CD4-positive, alpha-beta memory T cell (primary cell): ENCODE measurements around the gene TSPAN14. TPM values are rescaled to one million over a fixed set of nuclear protein-coding genes. Genes with fewer than 3 reads are reported as not detected.
A peak's percentile ranks its signal among the peaks of the same experiment; 100 is the strongest.

Experiments
- CTCF ChIA-PET: fragments of 350-600 bp; sonication (Branson Sonifier 250); formaldehyde crosslinking; loops from one replicate; lab custom pipeline; 2021; ENCODE audit warnings: inconsistent platforms; ENCODE audit not compliant: partially characterized antibody; lab: Charles Lee
- POLR2A ChIA-PET: fragments of 350-600 bp; sonication (Branson Sonifier 250); formaldehyde crosslinking; loops from one replicate; lab custom pipeline; 2021; ENCODE audit not compliant: partially characterized antibody; lab: Charles Lee
- DNase-seq, 5 donors: peaks; one replicate each; pipeline versions ENCODE4 v3.0.0 to v3.0.0-alpha.2; 2020 to 2022; ENCODE audit warnings: mixed read lengths in 1 of 5
- H3K27ac ChIP-seq: one replicate; pipeline ENCODE4 v1.7.0; 2013; ENCODE audit warnings: low read depth, low read length
- H3K27me3 ChIP-seq: 2 replicates; pipeline ENCODE4 v1.7.0; 2013; ENCODE audit warnings: mild to moderate bottlenecking, low read length, moderate library complexity; ENCODE audit not compliant: insufficient read depth
- H3K36me3 ChIP-seq: 2 replicates; pipeline ENCODE4 v1.7.0; 2013; ENCODE audit warnings: mild to moderate bottlenecking, low read length, moderate library complexity; ENCODE audit not compliant: insufficient read depth
- H3K4me1 ChIP-seq: 2 replicates; pipeline ENCODE4 v1.7.0; 2013; ENCODE audit warnings: mild to moderate bottlenecking, low read length, moderate library complexity; ENCODE audit not compliant: insufficient read depth
- H3K4me3 ChIP-seq, 2 donors: one replicate each; pipeline ENCODE4 v1.7.0; 2013; ENCODE audit warnings: low read length in 2 of 2, mild to moderate bottlenecking in 1 of 2
- H3K9me3 ChIP-seq, 2 donors: one replicate each; pipeline ENCODE4 v1.7.0; 2013; ENCODE audit warnings: low read length in 2 of 2, control low read depth in 1 of 2; ENCODE audit not compliant: control insufficient read depth in 1 of 2
- H3K27ac Mint-ChIP-seq, 7 donors: one replicate each; pipeline ENCODE4 v1.8.0; 2020 to 2021; ENCODE audit warnings: mixed read lengths in 7 of 7, mild to moderate bottlenecking in 6 of 7, inconsistent platforms in 3 of 7, moderate library complexity in 3 of 7
- H3K27me3 Mint-ChIP-seq, 2 donors: one replicate each; pipeline ENCODE4 v1.8.0; 2020 to 2021; ENCODE audit warnings: mixed read lengths in 2 of 2
- H3K36me3 Mint-ChIP-seq, 2 donors: one replicate each; pipeline ENCODE4 v1.8.0; 2020 to 2021; ENCODE audit warnings: mixed read lengths in 2 of 2, inconsistent platforms in 1 of 2, mild to moderate bottlenecking in 1 of 2
- H3K4me1 Mint-ChIP-seq, 4 donors: one replicate each; pipeline ENCODE4 v1.8.0; 2020 to 2021; ENCODE audit warnings: mixed read lengths in 4 of 4, mild to moderate bottlenecking in 1 of 4
- H3K4me3 Mint-ChIP-seq, 8 donors: one replicate each; pipeline ENCODE4 v1.8.0; 2020 to 2021; ENCODE audit warnings: mixed read lengths in 8 of 8, mild to moderate bottlenecking in 7 of 8, moderate library complexity in 6 of 8, inconsistent platforms in 3 of 8
- H3K9me3 Mint-ChIP-seq, 8 donors: one replicate each; pipeline ENCODE4 v1.8.0; 2020 to 2021; ENCODE audit warnings: mixed read lengths in 8 of 8, mild to moderate bottlenecking in 5 of 8, inconsistent platforms in 3 of 8, moderate library complexity in 1 of 8
- intact Hi-C: fragments of 100-400 bp; cut with micrococcal nuclease; formaldehyde crosslinking; loops from one replicate; pipeline ENCODE4 v1.15.1; 2023
- polyA plus RNA-seq, 2 donors: library from polyadenylated mRNA; unstranded; fragments of 300-500 nt; fragmentation: Illumina TruSeq; gene quantifications; one replicate each; pipeline ENCODE4 v1.2.3, GENCODE V29; 2021
- total RNA-seq, 2 experiments: library from RNA; stranded (reverse); gene quantifications; one replicate each; pipeline ENCODE4 v1.2.3, GENCODE V29; 2021

TSPAN14 gene
- total and polyA plus RNA-seq, 4 experiments from 2014 or later, result 148 to 246 (median 152) TPM

GRCh38 chr10:80489371-80490112, 35.4 kb downstream of the TSPAN14 start:
- H3K9me3 ChIP-seq, result no peaks in the 10 kb centered on the region
- no peak overlapping the region for H3K4me3 ChIP-seq
- peaks cover 91 to 100% (median 96%) of the 10 kb centered on the region in 4 donors for H3K4me1 Mint-ChIP-seq
- H3K27ac ChIP-seq, result peak overlapping the region; percentile 74
- ChIA-PET POLR2A (interaction anchor here (7.6 to 14.7 kb wide), 2 partner anchors 11 to 25 kb away, joined by 202 to 906 read pairs; partner anchors contain the start of gene TSPAN14), CTCF (interaction anchor here (1.2 to 10.8 kb wide), 6 partner anchors 12 to 45 kb away, joined by 3 to 201 read pairs (median 22); no protein-coding TSS in a partner anchor)
- intact Hi-C loops, result no loop called here
- H3K27me3 Mint-ChIP-seq, result no peaks in the 10 kb centered on the region
- H3K27me3 ChIP-seq, result no peaks in the 10 kb centered on the region
- no peaks in the 10 kb centered on the region for H3K9me3 Mint-ChIP-seq
- peak overlapping the region; percentile 9 to 93 (median 72) for H3K4me3 Mint-ChIP-seq
- peak overlapping the region; percentile 58 to 97 (median 94) for H3K27ac Mint-ChIP-seq
- H3K36me3 ChIP-seq, result peaks cover 23% of the 10 kb centered on the region
- no peak for DNase-seq
- H3K4me1 ChIP-seq, result peaks cover 100% of the 10 kb centered on the region
- peaks cover 50 to 52% of the 10 kb centered on the region in 2 donors for H3K36me3 Mint-ChIP-seq

GRCh38 chr10:80491251-80492102, 37.4 kb downstream of the TSPAN14 start:
- POLR2A ChIA-PET, result interaction anchor here (0.7 to 14.7 kb wide), 7 partner anchors 7 to 47 kb away, joined by 3 to 906 read pairs (median 5); partner anchors contain the start of gene TSPAN14
- peaks cover 0 to 5% (median 0%) of the 10 kb centered on the region in 8 donors for H3K9me3 Mint-ChIP-seq
- intact Hi-C loops, result no loop called here
- peaks cover 89 to 100% (median 94%) of the 10 kb centered on the region in 4 donors for H3K4me1 Mint-ChIP-seq
- H3K27ac Mint-ChIP-seq, result peak overlapping the region; percentile 58 to 97 (median 83)
- H3K4me3 Mint-ChIP-seq, result peak overlapping the region in 7 of 8 donors; percentile 21 to 93 (median 63)
- Histone ChIP-seq H3K4me3 (no peak overlapping the region), H3K27ac (peak overlapping the region; percentile 18), H3K9me3 (no peaks in the 10 kb centered on the region), H3K27me3 (no peaks in the 10 kb centered on the region), H3K36me3 (peaks cover 30% of the 10 kb centered on the region), H3K4me1 (peaks cover 100% of the 10 kb centered on the region)
- CTCF ChIA-PET, result interaction anchor here (1.1 to 10.8 kb wide), 5 partner anchors 10 to 47 kb away, joined by 4 to 201 read pairs (median 18); no protein-coding TSS in a partner anchor
- H3K36me3 Mint-ChIP-seq, result peaks cover 58 to 59% of the 10 kb centered on the region in 2 donors
- DNase-seq, result no peak
- no peaks in the 10 kb centered on the region for H3K27me3 Mint-ChIP-seq

GRCh38 chr10:80492848-80493521, 38.9 kb downstream of the TSPAN14 start:
- Mint-ChIP-seq H3K4me1 (peaks cover 90 to 100% (median 94%) of the 10 kb centered on the region in 4 donors), H3K27ac (peak overlapping the region; percentile 53 to 93 (median 77)), H3K36me3 (peaks cover 67 to 71% of the 10 kb centered on the region in 2 donors), H3K9me3 (peaks cover 0 to 10% (median under 1%) of the 10 kb centered on the region in 8 donors), H3K27me3 (no peaks in the 10 kb centered on the region), H3K4me3 (peak overlapping the region in 7 of 8 donors; percentile 49 to 81 (median 72))
- intact Hi-C loops, result no loop called here
- CTCF ChIA-PET, result interaction anchor here (0.8 to 10.8 kb wide), 9 partner anchors 8 to 115 kb away, joined by 3 to 201 read pairs (median 4); no protein-coding TSS in a partner anchor
- Histone ChIP-seq H3K36me3 (peaks cover 30% of the 10 kb centered on the region), H3K4me3 (no peak overlapping the region), H3K9me3 (no peaks in the 10 kb centered on the region), H3K4me1 (peaks cover 100% of the 10 kb centered on the region), H3K27ac (peak overlapping the region; percentile 41), H3K27me3 (no peaks in the 10 kb centered on the region)
- POLR2A ChIA-PET, result interaction anchor here (1.3 to 14.7 kb wide), 4 partner anchors 8 to 49 kb away, joined by 4 to 906 read pairs (median 13); partner anchors contain the start of gene TSPAN14
- DNase-seq, result no peak

GRCh38 chr10:80493522-80494051, 39.5 kb downstream of the TSPAN14 start:
- H3K4me3 Mint-ChIP-seq, result peak overlapping the region; percentile 49 to 81 (median 70)
- peaks cover 90 to 100% (median 94%) of the 10 kb centered on the region in 4 donors for H3K4me1 Mint-ChIP-seq
- ChIA-PET CTCF (interaction anchor here (0.8 to 10.8 kb wide), 7 partner anchors 8 to 115 kb away, joined by 3 to 201 read pairs (median 9); no protein-coding TSS in a partner anchor), POLR2A (interaction anchor here (1.3 to 14.7 kb wide), 4 partner anchors 9 to 49 kb away, joined by 4 to 906 read pairs (median 13); partner anchors contain the start of gene TSPAN14)
- Histone ChIP-seq H3K4me3 (no peak overlapping the region), H3K36me3 (peaks cover 30% of the 10 kb centered on the region), H3K9me3 (no peaks in the 10 kb centered on the region), H3K4me1 (peaks cover 100% of the 10 kb centered on the region), H3K27me3 (no peaks in the 10 kb centered on the region), H3K27ac (peak overlapping the region; percentile 41)
- intact Hi-C loops, result loop anchor here (1.0 kb wide), 1 partner anchor 8 kb away; no protein-coding TSS in a partner anchor
- peaks cover 0 to 10% (median under 1%) of the 10 kb centered on the region in 8 donors for H3K9me3 Mint-ChIP-seq
- H3K27me3 Mint-ChIP-seq, result no peaks in the 10 kb centered on the region
- H3K36me3 Mint-ChIP-seq, result peaks cover 67 to 70% of the 10 kb centered on the region in 2 donors
- peak in 4 of 5 donors; percentile 49 to 73 (median 52) for DNase-seq
- peak overlapping the region; percentile 53 to 87 (median 77) for H3K27ac Mint-ChIP-seq

GRCh38 chr10:80496555-80497172, 42.6 kb downstream of the TSPAN14 start:
- ChIA-PET POLR2A (interaction anchor here (0.9 to 11.7 kb wide), 4 partner anchors 8 to 39 kb away, joined by 3 to 713 read pairs (median 102); partner anchors contain the start of gene TSPAN14), CTCF (interaction anchor here (3.4 to 21.6 kb wide), 4 partner anchors 8 to 49 kb away, joined by 18 to 814 read pairs (median 358); partner anchors contain the start of gene TSPAN14)
- H3K27me3 ChIP-seq, result no peaks in the 10 kb centered on the region
- peaks cover 100% of the 10 kb centered on the region for H3K4me1 ChIP-seq
- no peaks in the 10 kb centered on the region for H3K9me3 ChIP-seq
- H3K27ac ChIP-seq, result peak overlapping the region; percentile 62
- H3K9me3 Mint-ChIP-seq, result peaks cover 0 to 10% (median under 1%) of the 10 kb centered on the region in 8 donors
- no peak overlapping the region for H3K4me3 ChIP-seq
- H3K36me3 Mint-ChIP-seq, result peaks cover 44 to 56% of the 10 kb centered on the region in 2 donors
- H3K27me3 Mint-ChIP-seq, result no peaks in the 10 kb centered on the region
- H3K4me3 Mint-ChIP-seq, result peak overlapping the region in 7 of 8 donors; percentile 27 to 92 (median 79)
- intact Hi-C loops, result no loop called here
- peaks cover 81 to 100% (median 92%) of the 10 kb centered on the region in 4 donors for H3K4me1 Mint-ChIP-seq
- H3K36me3 ChIP-seq, result peaks cover 7% of the 10 kb centered on the region
- H3K27ac Mint-ChIP-seq, result peak overlapping the region; percentile 77 to 97 (median 83)
- DNase-seq, result no peak
